ENCODE results near the gene RNPS1. TPM values are rescaled to one million over a fixed set of nuclear protein-coding genes. Genes with fewer than 3 reads are reported as not detected.

RNPS1 gene
- total RNA-seq, 1 donor from 2014 or later = 114 TPM

DNA sequence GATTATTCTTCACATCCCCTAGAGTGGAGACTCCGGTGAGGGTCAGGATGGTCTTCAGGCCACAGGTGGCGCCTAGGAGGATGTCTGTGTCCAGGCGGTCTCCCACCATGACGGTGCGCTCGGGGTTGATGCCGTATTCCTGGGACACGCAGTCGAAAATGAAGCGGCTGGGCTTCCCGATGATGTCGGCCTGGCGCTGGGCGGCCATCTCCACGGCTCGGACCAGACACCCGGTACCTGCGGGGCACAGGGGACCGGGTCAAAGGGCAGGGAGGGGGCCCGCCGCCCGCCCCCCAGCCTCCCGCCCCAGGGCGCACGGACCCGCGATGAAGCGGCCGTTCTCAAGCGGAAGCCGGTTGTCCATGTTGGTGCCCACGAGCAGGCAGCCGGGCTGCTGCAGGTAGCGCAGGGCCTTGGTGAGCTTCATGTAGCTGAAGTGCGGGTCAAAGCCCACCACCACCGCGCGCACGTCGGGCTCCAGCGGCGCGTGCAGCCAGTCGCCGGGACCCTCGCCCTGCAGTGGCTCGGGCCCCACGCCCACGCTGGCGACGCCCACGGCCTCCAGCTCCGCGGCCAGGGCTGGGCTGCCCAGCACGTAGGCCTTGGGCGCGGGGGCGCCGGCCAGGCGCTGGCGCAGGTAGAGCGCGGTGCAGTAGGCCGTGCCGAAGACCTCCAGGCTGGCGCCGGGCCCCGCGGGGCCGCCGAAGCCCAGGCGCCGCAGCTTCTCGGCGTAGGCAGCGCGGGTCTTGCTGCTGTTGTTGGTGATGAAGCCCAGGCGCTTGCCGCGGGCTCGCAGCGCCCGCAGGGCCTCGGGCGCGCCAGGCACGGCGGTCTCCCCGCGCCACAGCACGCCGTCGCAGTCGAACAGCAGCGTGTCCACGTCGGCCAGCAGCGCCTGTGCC lies 53.9 kb downstream of the RNPS1 start:
- no peak for DNase-seq (ENCODE audit: low spot score)

DNA sequence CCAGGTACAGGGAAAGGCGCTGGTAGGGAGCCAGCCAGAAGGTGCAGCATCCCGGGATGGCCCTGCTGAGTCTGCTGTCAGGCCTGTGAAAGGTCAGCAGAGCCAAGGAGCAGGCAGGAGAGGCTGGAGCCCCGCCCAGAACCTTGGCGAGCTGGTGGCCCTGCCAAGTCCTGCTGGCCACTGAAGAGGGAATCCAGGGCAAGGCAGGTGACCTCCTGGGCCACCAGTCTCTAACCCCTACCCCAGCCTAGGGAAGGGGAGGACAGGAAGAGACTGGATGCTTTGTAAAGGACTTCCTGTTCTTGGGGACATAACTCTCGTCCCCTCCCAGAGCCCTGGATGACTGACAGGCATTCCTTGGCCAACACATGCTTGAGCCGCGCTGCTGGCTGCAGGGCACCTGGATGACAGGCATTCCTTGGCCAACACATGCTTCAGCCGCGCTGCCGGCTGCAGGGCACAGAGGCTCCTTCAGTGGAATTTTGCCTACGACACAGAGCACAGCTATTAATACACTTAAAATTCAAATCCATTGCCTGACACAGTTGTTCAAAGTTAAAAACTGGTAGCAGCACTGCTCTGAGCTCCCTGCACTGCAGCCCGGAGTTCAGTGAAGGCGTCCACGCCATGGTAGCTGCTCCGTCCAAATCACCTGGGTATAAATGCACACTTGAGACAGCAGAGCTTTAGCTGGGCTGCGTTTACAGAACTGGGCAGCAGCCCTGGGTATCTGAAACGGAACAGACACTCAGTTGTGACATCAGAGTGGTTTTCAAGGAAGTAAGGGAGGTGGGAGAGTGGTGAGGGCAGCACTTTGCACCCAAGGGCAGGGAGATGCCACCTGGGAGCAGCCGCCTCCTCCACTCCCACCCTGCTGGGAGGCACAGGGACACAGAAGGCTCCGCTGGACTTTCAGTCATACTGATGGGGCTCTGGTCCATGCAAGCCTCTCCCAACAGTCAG lies 55.3 kb downstream of the RNPS1 start:
- DNase-seq (ENCODE audit: low spot score) = no peak

DNA sequence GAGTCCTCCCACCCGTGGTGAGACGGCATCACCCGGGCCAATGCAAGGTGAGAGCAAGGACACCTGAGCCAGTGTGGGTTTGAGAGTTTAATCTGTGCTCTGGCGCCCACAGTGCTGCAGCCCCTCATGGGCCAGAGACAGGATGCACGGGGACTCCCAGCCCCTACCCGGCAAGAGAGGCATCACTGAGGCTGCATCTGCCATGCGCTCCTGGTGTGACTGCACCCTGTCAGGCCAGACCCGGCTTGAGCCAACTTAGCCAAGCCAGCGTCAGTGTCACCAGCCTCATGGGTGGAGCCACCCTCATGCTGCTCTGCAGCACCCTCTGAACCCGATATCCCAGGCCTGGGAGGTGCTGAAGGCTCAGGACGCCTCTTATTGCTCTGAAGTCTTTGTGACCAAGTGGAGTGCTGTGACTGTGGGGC lies 56.0 kb downstream of the RNPS1 start:
- DNase-seq (ENCODE audit: low spot score) = no peak

DNA sequence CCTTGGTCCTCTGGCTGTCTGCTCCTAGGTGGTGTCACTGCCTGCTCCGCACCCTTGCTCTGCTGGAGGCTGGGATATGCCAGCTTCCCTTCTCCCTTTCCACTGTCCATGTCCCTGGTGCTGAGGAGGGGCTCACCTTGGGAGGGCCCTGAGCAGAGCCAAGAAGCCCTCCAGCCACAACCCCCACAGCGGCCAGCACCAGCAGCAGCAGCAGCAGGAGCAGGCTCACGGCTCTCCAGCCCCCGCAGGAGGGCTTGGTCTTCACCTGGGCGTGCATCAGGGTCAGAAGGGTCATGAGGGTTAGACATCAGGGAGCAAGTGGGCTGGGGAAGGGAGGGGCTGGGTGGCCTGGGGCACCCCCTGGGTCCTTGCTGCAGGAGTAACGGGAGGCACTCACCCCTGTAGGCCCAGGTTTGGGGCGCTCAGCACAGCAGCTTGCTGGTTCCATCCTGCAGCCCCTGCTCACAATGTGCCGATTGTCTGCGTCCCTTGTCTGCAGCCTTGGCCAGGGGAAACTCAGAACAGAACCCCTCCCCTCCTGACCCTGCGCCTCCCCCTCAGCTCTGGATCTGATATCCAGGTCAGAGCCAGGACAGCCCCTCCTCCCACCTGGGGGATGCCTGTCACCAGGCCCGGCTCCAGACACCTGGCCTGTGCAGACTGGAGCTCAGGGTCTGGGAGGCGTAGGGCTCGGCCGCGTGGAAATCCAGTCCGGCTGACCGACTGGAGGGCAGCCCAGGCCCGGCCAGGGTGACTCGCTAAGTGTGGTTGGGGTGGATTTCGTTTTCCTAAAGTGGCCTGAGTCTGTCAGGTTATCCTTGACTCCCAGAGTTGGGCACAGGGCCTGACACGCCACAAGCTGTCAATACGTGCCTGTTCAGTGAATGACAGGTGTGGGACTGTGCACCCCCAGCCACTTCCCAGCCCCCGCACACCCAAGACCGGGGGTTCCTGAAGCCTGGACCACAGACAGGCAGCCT lies 57.2 kb downstream of the RNPS1 start, which contains the start of gene BRICD5:
Gene BRICD5 (minus strand): TSS at position 478 of the 980 bp plus-strand sequence. CDS start 30 bp downstream, at position 448.
- no peak for DNase-seq (ENCODE audit: low spot score)

DNA sequence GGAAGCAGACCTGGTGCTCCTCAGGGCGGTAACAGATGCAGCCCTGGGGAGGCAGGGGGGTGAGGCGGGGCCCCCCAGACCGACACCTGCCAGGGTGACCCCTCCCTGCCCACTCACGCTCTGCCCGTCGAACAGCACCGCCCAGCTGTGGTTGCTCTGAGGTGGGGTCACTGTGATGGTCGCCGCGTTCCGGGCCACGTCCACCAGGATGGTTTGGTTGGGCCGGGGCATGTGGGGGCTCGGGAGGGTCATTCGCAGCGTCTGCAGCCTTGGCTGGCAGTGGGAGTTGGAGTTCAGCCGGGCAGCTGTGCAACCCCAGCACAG lies 58.0 kb downstream of the RNPS1 start:
- DNase-seq (ENCODE audit: low spot score) = no peak

DNA sequence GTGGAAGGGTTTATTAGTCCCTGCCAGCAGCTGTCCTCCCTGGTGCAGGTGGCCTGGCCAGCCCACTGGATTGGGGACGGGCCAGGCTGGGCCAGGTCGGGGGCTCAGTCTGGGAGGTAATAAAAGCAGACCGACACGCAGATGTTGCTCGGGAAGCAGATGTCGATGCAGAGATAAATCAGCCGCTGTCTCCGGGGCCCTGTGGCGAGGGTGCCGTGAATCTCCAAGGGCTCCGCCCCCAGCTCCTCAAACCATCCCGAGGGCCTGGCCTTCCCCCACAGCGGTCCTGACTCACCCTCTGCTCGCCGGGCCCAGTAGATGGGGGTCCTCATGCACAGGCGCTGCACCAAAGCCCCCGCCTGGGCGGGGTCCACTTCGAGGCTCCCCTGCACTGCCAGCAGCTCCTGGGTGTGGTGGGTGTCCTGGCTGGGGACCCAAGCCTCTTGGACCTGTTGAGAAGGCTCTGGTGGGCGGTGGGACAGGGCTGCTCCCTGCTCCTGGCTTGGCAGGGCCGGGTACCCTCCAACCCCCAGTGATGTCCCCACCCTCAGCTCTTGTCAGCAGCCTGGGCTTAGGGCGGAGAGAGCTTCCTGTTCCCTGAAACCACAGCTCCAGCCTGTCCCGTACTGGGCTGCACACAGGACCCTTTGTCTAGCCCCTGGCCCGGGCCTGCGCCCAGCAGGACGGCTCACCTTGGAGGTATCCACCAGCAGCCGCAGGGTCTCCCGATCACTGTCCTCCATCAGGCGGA lies 58.5 kb downstream of the RNPS1 start:
- DNase-seq (ENCODE audit: low spot score) = no peak

DNA sequence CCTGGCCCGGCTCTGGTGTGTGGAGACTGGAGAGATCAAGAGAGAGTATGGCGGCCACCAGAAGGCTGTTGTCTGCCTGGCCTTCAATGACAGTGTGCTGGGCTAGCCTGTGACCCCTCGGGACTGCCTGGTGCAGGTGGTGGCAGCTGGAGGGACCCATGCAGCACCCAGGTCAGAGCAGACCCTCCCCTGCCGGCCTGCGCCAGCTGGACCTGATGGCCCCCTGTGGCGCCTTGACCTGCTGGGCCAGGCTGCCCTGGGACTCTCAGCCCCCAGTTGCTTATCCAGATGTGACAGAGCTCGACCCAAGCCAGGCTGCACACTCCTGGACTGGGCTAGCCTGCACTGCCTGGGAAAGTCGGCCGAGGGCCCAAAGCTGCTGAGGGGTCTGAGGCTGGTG lies 59.2 kb downstream of the RNPS1 start:
- no peak for DNase-seq (ENCODE audit: low spot score)

DNA sequence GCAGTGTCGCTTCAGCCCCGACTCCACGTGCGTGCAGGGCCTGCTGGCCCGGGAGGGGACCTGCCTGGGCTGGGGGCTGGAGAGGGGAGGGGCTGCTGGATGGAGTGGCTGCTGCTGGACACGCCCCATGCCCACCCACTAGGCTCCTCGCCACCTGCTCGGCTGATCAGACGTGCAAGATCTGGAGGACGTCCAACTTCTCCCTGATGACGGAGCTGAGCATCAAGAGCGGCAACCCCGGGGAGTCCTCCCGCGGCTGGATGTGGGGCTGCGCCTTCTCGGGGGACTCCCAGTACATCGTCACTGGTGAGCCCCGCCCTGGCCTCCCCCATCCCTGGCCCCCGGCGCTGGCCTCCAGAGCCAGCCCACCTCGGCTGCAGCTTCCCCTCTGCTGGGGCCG lies 59.6 kb downstream of the RNPS1 start:
- DNase-seq (ENCODE audit: low spot score) = no peak

DNA sequence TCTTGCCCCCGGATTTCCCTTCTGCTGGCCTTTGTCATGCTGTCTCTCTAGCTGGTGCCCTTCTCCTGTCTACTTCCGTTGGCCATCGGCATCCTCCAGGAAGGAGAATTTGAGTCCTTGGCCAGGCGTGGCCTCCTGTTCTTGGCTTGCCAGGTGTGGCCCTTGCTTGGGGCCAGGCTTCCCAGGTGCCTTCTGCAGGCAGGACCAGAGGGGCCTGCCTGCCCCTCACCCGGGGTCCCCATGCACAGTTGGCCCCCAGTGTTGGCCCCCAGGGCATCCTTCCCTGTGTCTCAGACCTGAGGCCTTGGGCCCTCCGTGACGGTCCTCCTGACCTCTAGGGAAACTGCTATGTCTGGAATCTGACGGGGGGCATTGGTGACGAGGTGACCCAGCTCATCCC lies 60.1 kb downstream of the RNPS1 start:
- no peak for DNase-seq (ENCODE audit: low spot score)

DNA sequence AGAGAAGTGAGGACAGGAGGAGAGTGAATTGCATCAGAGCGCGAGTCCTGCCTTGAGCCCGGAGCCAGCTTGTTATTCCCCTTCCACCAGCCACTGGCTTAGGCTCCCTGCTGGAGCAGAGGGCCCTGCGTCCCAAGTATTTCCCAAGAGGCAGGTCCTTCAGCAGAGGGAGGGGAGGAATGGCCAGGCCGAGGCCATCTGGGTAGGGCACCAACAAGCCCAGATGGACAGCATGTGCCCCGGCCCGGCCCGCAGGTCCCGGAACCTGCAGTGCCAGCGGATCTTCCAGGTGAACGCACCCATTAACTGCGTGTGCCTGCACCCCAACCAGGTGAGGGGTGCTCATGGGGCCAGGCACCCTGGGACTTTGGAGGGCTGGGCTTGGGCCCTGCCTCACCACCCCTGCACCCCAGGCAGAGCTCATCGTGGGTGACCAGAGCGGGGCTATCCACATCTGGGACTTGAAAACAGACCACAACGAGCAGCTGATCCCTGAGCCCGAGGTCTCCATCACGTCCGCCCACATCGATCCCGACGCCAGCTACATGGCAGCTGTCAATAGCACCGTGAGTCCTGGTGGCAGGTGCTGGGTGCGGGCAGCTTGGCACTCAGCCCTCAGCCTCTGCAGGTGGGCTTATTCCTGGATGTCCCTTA lies 61.0 kb downstream of the RNPS1 start:
- DNase-seq (ENCODE audit: low spot score) = no peak

DNA sequence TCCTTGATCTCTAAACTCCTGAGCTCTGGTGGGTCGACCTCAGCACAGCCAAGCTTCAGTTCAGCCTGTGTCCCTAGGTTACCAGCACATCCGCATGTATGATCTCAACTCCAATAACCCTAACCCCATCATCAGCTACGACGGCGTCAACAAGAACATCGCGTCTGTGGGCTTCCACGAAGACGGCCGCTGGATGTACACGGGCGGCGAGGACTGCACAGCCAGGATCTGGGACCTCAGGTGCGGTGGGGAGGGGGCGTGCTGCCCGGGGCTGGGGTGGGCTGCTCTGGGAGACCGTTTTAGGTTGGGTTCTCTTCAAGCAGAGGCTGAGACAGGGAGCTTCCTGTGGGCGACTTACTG lies 61.5 kb downstream of the RNPS1 start:
- no peak for DNase-seq (ENCODE audit: low spot score)

DNA sequence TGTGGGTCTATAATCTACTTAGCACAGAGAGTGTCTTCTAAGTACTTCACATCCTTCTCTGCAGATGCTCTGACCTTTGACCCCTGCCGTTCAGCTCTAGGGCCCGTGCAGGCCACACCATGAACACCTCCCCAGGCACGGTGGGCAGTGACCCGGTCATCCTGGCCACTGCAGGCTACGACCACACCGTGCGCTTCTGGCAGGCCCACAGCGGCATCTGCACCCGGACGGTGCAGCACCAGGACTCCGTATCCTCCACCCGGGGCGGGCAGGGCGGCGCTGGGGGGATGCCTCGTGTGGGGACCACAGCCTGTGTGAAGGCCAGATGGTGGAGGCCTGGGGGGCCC lies 62.0 kb downstream of the RNPS1 start:
- DNase-seq (ENCODE audit: low spot score) = no peak

DNA sequence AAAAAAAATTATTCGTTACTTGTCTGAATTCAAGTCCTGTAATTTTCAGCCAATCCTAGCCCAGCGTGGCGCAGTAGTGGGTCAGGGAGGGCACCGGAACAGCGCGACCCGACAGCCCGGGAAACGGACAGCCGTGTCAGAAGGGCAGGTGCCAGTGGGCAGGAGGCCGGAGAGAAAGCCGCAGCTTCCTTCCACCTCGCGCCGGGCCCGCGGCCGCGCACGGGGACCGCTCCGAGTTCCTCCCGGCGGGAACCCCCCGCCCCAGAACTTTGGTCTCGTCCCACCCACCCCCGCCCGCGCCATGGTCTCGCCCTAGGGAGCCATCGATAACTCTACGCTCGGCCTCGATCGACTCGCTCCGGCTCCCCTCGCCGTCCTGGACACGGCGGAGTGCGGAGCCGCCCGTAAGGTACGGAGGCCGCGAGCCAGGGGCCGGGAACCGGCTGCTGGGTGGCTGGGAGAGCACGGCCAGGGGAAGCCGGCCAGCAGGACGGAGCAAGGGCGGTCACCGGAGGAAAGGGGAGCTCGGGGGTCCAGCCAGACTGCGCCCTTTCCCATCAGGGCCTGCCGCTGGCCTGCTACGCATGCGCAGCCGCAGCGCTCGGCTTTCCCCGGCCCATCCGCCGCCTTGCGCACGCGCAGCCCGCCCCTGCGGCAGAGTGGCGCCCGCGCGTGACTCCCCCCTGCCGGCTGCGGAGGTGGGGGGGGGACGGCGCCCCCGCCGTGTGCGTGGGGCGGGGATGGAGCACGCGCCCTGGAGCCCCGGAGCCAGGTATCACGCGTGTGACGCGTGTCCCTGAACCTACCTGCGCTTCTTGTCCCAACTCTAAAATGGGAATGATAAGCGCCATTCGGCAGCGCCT lies 62.6 kb downstream of the RNPS1 start, which contains the start of gene MLST8:
Gene MLST8 (plus strand): TSS at position 351 of the 863 bp plus-strand sequence. CDS start 632 bp downstream, outside the sequence.
- peak; percentile 85 for DNase-seq (ENCODE audit: low spot score)

DNA sequence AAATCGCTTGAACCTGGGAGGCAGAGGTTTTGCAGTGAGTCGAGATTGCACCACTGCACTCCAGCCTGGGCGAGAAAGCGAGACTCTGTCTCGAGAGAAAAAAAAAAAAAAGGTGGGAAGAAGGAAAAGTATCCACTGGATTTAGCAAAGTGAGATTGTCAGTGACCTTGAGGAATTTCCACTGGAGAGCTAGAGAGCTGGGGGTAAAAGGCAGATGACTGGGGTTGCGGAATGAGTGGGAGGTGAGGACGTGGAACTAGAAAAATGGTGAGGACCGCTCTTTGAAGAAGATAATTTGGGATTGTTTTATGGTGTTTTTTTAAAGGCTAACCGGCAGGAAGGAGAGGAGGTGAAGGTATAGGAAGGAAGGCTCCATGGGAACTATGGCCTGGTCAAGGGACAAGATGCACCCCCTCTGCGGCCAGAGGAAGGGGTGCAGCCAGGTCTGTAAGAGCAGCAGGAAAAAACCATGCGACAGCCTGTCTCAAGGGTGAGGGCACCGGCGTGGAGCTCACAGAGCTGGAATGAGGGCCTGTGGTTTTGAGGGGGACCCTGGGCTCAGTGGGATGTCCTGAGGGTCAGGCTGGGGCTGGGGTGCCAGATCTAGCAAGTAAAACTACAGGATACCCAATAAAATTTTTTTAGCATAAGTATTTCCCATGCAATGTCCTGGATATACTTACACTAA lies 63.4 kb downstream of the RNPS1 start:
- no peak for DNase-seq (ENCODE audit: low spot score)
